ENCODE measurements around the gene KCTD1. TPM values are rescaled to one million over a fixed set of nuclear protein-coding genes. Genes with fewer than 3 reads are reported as not detected.

KCTD1 gene
- total RNA-seq, 1 donor from 2014 or later: 14.6 TPM

DNA sequence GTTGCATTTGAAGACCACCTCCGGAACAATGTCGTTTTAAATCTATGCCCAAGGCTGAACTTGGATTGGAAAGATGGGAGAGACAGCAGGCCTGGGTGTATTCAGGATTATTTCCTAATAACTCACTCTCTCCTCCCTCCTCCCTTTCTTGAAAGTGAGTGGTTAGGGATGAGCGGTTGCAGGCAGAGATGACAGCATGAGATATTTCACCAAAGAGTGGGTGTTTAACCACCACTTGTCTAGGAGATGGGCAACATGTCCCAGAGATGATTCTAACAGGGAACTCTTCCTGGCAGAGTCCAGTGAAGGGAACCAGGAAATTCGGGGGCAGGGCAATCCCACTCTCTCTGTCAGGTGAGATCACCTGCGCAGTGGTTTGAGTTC, 123.2 kb downstream of the KCTD1 start:
- no peak for DNase-seq

DNA sequence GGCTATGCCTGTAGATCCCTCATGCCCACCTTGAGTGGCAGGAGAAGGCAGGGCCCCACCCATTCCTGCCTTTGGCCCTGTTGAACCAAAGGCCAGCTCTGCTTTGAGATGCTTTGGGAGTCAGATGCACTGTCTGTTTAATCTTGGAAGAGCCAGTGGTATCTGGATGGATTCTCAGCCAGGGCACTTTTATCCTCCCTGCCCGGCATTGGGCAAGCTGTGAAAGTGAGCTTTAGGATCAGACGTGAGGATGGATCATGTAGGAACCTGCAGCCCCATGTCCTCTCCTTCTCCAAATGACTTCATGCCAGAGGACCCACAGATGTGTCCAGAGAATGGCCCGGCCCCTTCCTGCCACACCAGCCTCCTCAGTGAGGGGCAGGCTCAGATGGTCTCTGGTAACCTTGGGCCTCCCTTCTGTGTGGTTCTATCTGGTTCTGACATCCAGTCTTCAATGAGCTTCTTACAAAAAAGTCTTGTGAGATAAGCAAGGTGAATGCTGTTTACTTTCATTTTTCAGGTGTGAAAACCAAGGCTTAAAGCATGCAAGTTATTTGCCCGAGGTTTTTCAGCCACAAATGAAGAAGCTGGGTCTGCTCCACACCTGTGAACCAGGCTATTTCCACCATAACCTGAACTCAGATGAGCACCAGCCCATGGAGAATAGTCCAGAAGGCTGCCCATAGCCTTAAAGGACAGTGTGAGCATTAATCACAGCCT, 123.8 kb downstream of the KCTD1 start:
- no peak for DNase-seq

DNA sequence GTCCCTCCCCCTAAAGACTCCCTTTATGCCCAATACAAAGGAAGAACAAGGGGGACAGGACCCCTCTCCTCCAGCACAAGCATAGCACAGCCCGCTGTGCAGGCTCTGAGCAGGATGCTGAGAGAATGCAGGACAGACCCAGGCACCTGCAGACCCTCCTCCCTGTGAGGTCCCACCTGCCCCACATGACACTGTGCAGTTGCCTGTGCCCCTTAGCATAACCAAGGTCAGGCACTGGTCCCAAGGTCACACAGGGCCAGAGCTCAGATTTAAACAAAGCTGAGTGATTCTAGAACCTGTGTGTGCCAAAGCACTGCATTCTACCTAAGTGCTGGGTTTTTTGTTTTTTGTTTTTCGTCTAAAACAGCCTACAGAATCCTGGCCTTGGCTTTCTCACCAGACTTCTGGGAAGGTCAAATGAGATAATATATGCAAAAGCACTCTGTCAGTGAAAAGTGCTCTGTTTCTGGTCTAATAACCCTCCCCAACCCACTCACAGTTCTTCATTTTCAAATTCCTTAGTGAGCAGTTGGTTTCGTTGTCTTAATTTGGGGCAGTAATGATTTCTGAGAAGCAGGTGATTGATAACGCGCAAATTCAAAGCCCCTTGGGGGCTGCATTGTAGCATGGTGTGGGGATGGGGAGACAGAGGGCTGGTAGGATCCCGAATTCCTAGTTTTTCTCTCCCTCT, 125.7 kb downstream of the KCTD1 start:
- no peak for DNase-seq

DNA sequence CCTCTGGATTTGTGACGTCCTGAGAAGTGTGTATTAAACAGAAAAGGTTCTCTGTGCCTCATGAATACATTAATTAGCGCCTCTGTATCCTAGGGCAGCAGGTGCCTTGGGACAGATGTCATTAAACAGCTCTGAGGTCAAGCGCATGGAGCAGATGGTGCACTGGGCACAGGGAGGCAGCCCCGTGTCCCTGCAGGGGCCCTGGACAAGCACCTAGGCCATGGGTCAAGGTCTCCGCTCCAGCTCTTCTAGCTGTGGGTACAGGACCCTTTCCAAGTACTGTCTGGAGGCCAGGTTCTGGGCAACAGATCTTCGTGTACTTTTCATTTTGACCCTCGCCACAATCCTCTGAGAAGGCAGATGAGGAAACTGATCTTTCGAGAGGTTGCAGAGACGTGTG, 126.4 kb downstream of the KCTD1 start:
- DNase-seq: no peak

DNA sequence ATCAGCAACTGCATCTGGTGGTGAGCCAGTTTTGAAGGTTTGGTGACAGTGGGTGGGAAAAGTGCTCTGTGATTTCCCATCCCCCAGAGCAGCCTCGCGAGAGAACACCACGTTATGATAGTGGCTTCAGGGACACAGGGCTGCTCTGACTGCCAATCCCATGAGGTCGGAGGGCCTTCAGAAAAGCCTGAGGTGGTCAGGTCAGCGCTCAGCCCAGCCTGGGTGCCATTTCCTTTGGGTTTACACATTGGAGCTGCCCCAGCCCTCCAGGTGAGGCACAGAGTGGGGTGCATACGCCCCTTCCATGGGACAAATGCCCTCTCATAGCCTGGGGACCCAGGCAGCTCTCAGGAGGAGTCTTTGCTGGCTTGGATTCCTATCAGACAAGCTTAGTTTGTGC, 126.8 kb downstream of the KCTD1 start:
- DNase-seq: no peak

DNA sequence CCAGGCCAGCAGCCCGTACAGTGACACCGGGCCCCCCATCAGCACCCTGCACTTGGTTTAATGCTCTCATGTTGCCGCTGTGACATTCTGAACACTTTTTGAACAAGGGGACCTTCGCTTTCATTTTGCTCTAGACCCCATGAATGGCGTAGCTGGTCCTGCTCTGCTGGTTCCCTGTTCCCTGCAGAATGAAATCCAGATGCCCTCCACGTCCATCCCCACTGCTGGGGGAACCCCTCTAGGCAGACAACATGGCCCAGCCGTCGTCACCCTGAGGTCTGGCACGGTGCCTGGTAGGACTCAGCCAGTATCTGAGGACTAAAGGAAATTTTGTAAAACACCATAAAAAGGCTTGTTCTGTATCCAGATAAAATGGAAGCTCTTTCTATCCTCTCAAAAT, 128.6 kb downstream of the KCTD1 start:
- DNase-seq: no peak

DNA sequence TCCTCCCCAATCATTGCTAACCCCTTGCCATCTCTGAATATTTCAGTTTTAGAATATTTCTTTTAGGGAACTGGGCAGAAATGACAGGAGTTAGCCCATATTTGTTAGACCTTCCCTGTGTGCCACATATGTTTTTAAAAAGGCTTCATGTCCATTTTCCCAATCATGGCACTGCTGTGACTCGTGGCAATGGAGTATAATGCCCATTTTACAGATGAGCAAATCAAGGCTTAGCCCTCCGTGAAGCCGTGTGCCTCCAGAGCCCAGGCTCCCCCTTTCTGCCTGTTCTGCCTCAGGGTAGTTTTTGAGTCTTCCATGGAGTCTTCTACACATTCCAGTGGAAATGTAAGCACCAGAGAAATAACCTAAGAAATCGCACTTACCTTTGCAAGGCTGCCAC, 130.1 kb downstream of the KCTD1 start:
- no peak for DNase-seq

DNA sequence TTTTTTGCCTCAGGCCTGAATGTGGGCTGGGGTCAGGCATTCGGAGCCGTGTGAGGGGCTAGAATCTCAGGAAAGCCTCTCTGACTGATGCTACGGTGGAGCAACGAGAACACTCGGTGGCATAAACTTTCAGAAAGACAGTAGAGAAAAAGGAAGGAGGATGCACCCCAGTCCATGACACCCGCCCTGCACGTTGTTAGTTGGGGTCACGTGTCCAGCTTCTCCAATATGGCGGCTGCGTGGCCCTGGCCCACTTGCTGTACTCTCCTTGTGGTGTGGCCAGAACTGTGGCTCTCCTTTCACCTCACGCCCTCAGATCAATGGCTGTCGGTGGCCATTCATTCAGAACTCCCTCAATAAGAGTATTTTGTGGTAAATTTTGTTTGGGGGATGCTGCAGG, 131.2 kb downstream of the KCTD1 start:
- no peak for DNase-seq

DNA sequence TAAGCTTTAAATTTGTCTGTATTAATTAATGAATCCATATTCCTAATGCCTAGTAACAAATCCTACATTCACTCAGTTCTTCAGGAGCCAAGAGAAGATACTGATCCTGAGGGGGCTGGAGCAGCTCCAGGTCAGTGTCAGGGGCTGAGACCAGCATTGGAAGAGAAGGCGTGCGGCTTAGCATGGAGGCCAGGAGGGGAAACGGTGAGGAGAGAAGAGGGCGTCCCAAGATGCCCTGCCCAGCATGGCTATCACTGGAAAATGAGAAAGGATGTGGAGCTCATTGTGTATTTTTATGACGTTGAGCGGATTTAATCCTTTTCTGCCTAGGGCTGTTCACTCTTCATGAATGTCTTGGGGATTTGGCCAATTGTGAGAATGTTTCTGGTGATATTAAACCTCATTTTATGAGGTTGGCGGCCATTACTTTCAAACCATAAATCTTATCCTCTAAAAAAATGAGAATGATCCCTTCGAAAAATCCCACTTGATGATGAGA, 131.7 kb downstream of the KCTD1 start:
- no peak for DNase-seq

DNA sequence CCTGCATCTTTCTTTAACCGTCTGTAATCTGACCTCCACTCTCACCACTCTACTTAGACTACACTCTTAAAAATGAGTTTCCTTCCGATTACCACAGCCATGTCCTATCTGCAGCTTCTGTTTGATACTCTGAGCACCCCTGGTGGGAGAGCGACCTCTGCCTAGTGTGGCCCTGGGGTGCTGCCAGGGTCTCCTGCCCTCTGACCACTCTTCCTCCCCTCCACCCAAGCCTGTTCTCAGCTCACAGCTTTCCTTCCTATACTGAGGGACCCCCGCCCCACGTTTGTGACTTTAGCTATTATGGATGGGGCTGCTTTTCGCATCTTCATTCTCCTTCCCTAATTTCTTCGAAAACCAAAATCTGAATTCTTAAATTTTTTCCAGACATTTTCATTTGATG, 132.7 kb downstream of the KCTD1 start:
- no peak for DNase-seq

DNA sequence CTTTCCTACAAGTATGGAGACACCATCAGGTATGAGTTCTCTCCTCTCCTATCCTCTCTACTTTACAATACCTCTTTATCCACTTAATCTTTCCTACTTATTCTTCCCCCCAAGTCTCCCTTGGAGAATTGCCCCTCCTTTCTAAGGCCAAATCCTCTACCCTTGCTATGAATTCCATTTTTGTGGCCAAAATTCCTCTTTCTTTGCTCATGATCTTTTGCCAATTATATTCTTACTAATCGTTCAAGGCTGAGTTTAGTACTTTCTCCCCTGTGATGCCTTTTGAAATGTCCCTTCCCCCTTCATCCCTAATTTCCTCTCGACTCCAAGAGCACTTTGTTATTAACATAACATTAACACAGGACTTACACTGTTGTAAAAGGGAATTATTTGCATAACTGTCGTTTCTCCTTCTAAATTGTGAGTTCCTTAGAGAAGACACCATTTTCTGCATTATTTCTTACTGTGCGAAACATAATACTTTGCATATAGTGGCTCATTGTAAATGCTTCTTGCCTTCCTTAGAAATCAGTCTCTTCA, 133.4 kb downstream of the KCTD1 start:
- no peak for DNase-seq

DNA sequence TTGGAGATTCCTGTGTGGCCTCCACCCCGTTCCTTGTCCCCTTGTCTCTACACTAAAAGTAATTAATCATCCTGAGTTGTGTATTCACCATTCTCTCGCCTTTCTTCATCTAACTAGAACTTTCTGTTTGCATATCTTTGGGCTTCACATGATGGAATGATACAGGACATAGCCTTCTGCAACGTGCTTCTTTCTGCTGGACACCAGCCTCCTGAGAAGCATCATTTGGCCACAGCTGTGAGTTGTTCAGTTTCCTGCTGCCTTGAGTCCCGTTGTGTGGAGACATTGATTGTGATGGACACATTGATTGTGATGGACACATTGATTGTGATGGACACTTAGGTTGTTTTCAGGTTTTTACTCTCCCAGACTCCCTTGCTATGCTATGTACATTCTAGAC, 139.3 kb downstream of the KCTD1 start:
- no peak for DNase-seq

DNA sequence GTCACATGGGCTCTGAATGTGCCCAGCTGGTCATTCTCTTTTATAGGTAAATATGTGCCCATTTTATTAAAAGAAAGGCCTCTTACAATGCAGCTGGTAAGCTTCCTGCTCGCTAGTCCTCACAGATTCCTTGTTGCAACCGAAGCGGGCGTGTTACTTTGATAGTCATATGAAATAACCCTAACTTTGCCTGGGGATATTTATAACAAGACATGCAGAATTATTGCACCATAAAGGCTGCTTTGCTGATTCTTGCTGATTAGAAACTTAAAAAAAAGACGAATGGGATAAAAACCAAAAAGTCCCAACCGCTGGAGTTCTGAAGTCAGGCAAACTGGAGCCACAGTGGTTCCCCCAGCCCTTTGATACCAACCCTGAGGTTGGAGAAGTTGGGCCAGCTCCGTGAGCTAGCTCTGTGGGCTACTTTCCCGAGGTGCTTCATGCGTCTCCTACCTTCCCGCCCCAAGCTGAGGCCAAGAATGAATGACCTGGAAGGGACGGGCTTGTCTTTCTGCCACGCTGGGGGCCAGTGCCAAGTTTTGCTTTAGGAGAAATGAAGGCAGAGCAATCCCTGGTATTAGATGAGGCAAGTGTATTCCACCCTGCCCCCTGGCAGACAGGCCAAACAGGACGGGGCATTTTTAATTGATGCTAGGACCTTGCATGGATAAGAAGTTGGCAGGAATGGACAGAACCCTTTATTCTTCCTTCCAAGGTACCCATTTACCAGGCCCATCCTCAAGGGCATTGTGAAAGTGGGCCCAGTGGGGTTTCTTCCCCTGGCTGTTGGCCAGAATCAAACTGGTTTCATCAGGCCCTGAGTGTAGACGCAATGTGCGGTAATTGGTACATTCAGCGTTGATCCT, 140.4 kb downstream of the KCTD1 start:
- no peak for DNase-seq

DNA sequence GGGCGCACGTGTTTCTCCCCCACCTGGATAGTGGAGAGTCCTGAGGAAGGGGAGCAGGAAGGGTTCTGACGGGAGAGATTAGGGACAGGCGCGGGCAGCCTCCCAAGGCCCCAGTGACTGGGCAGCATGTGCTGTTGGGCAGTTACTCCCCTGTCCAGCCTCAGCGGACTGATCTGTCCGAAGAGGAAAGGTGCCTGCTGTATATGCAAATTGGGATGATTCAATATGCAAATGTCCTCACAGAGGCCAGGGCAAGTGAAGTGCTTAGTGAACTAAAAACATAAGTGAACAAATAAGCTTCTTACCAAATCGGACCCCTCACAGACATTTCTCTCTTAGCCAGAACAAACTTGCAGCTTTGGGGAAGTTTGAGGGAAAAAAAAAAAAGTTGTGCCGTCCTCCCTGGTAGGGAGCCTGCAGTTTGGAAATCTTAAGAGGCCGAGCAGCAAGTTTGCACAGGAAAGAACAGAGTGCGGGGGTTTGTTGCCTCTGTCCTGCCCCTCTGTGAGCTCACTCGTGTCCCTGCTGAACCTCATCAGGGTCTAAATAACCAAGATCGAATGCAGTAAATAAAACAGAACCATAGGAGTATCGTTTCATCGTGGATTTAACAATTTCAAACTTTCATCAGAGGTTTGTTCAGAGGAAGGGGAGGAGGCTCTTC, 141.4 kb downstream of the KCTD1 start:
- no peak for DNase-seq

DNA sequence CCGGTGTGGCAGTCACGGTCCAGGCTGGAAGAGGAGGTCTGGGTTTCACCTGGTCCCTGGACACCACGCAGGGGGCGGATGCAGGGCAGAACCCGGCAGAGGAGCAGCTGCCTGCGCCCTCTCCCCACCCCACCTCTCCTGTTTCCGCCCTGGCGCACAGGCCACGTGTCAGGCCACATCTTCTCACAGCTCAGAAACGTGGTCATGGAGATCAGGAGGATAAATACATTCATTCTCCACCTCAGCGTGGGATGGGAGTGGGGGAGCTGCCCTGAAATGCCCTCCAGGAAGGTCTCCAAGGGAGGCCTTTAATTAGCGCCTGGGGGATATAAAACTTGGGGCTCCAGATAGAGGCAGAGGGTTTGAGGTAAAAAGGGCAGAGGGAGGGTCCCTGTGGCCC, 142.0 kb downstream of the KCTD1 start:
- no peak for DNase-seq

DNA sequence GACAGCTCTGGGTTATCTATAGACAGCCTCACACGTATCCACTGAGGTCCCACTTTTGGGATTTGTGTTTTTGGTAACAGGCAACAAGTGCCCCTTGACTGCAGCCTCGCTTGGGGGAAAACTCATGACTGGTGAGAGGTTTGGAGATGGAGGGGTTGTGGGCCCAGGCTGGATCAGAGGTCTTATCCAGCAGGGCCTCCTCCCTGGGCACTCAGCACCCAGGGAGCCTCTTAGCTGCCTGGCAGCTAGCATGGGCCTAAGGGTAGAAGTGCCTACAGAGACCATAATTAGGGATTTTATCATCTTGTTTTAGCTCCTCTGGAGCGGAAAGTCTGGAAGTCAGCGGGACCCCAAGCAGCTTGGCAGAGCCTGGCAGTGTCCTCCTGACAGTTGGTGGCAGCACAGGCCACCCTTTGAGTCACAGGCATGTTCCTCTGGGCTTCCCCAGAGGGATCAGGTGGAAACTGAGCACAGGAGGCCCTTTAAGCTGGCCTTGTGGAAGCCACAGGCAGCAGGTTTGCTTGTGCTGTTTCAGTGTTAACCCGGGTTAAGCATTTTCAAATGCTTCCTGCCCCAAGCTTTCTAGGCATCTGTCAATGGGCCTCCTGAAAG, 143.1 kb downstream of the KCTD1 start:
- DNase-seq: no peak

Small RNAs within 50 kb of the gene (small RNA-seq; reads per million reads assigned to genes)
- gene MIR8057 (ENCODE audit: low replicate concordance): not detected
